Measurements from ENCODE around the gene TRAPPC13.

GRCh38 chr5:65630981-65631380 lies 6.2 kb downstream of the TRAPPC13 start:
- TF ChIP-seq CTCF (IDR thresholded peaks at IDR 0.05) (no peak), EZH2 (IDR thresholded peaks at IDR 0.05; ENCODE audit: borderline replicate concordance, insufficient read depth, low read depth, low read length, poor library complexity, severe bottlenecking) (no peak)

Measured in B cell (primary cell).